ENCODE data around the gene BCL11A.

BCL11A gene

GRCh38 chr2:60555066-60555782 is 1.8 kb upstream of the BCL11A start:
- TF ChIP-seq, protein P1, sequence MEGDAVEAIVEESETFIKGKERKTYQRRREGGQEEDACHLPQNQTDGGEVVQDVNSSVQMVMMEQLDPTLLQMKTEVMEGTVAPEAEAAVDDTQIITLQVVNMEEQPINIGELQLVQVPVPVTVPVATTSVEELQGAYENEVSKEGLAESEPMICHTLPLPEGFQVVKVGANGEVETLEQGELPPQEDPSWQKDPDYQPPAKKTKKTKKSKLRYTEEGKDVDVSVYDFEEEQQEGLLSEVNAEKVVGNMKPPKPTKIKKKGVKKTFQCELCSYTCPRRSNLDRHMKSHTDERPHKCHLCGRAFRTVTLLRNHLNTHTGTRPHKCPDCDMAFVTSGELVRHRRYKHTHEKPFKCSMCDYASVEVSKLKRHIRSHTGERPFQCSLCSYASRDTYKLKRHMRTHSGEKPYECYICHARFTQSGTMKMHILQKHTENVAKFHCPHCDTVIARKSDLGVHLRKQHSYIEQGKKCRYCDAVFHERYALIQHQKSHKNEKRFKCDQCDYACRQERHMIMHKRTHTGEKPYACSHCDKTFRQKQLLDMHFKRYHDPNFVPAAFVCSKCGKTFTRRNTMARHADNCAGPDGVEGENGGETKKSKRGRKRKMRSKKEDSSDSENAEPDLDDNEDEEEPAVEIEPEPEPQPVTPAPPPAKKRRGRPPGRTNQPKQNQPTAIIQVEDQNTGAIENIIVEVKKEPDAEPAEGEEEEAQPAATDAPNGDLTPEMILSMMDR (IDR thresholded peaks at IDR 0.05; ENCODE audit: borderline replicate concordance, insufficient read depth, low read depth, low read length) = peak; percentile 42; the same call in 1 of the 2 replicates

GRCh38 chr2:60554646-60555065 is 1.2 kb upstream of the BCL11A start:
- peak overlapping the region; percentile 90 for H3K4me3 ChIP-seq (ENCODE audit: low read depth, low read length)
- TF ChIP-seq, protein P1 (IDR thresholded peaks at IDR 0.05; ENCODE audit: borderline replicate concordance, insufficient read depth, low read depth, low read length) = no peak

More at GRCh38 chr2:60555066-60555782, 1.8 kb upstream of the BCL11A start:
- peak overlapping the region; percentile 90 for H3K4me3 ChIP-seq (ENCODE audit: low read depth, low read length)

DNA sequence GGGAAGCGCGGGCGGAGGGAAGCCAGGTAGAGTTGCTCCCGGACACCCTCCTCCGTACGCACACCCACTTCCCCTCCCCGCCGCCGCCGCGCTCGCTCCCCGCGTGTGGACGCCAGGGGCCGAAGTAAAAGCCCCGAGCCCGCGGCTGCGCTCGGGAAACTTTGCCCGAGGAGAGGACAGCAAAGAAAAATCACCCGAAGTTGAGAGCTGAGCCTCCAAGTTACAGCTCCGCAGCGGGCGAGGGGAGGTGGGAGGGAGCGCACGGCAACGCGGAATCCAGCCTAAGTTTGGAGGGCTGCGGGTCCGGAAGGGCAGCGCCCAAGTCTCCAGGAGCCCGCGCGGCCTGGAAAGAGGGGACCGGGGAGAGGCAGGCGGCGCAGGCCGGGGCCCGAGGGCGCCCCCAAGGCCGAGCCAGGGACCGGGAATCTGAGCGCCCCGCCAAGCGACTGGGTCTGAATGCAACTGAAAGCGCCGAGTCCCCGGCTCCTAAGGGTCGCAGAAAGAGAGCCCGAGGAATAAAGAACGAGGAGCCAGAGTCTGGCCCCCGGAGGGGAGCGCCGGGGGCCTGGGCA is 706 bp upstream of the BCL11A start:
- H3K4me3 ChIP-seq (ENCODE audit: low read depth, low read length) = peak overlapping the region; percentile 90
- TF ChIP-seq, protein P1 (IDR thresholded peaks at IDR 0.05; ENCODE audit: borderline replicate concordance, insufficient read depth, low read depth, low read length) = no peak

- H3K4me3 ChIP-seq (ENCODE audit: low read depth, low read length) = peak overlapping the region; percentile 90
- TF ChIP-seq, protein P1 (IDR thresholded peaks at IDR 0.05; ENCODE audit: borderline replicate concordance, insufficient read depth, low read depth, low read length) = no peak
Observed at GRCh38 chr2:60552851-60553494, 481 bp downstream of the BCL11A start.

GRCh38 chr2:60552078-60552850 is 1.2 kb downstream of the BCL11A start:
- H3K4me3 ChIP-seq (ENCODE audit: low read depth, low read length) = peak overlapping the region; percentile 90
- TF ChIP-seq, protein P1 (IDR thresholded peaks at IDR 0.05; ENCODE audit: borderline replicate concordance, insufficient read depth, low read depth, low read length) = no peak

DNA sequence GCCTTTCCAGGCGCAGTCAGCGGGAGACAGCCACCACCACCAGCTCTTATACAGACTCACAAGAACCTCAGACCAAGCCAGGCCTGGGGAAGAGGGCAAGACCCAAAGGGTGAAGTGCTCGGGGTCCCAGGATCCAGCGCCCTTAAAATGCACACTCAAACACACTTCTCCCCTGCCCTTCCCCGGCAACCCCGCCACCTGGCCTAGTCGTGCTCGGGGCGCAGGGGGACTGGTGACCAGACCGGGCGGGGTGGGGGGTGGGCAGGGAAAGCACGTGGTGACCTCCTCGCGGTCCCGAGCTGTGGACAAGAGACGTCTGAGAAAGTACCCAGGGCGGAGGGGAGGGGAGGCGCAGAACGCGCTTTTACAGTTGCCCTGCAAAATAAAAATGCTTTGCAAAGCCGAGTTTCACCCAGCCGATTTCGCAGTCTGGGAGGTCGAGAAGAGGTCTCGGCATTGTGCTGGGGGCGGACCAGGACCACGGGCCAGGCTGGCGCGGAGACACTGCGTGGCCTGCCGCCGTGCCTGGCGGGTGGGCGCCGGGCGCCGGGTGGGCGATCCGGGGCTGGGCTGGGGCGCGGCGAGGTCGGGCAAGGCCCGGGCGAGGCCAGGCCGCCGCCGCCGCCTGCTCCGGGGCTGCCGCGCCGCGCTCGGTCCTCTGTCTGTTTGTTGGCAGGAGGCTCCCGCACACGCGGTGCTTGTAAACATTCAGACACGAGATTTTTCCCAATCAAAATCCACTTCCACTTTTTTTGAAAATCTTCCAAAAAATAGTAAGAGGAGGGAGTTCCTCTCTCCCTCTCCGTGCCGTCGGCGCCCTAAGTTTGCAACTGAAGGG is 2.0 kb downstream of the BCL11A start:
- peak overlapping the region; percentile 90 for H3K4me3 ChIP-seq (ENCODE audit: low read depth, low read length)
- TF ChIP-seq, protein P1 (IDR thresholded peaks at IDR 0.05; ENCODE audit: borderline replicate concordance, insufficient read depth, low read depth, low read length) = no peak

Data from GM12875 (cell line).